Astrocyte (in vitro differentiated cells and primary cell): ENCODE data around the gene HAND1.

Source experiments
- EZH2 ChIP-seq: IDR thresholded peaks from 2 replicates; pipeline ENCODE4 v1.6.1; 2012; ENCODE audit warnings: mild to moderate bottlenecking, low read length, inconsistent platforms; ENCODE audit not compliant: insufficient read depth
- TF ChIP-seq, protein P1 (sequence below): IDR thresholded peaks from 2 replicates; pipeline ENCODE4 v1.5.1; 2011; ENCODE audit warnings: low read depth, mild to moderate bottlenecking, inconsistent platforms, low read length, moderate library complexity; ENCODE audit not compliant: insufficient read depth

DNA sequence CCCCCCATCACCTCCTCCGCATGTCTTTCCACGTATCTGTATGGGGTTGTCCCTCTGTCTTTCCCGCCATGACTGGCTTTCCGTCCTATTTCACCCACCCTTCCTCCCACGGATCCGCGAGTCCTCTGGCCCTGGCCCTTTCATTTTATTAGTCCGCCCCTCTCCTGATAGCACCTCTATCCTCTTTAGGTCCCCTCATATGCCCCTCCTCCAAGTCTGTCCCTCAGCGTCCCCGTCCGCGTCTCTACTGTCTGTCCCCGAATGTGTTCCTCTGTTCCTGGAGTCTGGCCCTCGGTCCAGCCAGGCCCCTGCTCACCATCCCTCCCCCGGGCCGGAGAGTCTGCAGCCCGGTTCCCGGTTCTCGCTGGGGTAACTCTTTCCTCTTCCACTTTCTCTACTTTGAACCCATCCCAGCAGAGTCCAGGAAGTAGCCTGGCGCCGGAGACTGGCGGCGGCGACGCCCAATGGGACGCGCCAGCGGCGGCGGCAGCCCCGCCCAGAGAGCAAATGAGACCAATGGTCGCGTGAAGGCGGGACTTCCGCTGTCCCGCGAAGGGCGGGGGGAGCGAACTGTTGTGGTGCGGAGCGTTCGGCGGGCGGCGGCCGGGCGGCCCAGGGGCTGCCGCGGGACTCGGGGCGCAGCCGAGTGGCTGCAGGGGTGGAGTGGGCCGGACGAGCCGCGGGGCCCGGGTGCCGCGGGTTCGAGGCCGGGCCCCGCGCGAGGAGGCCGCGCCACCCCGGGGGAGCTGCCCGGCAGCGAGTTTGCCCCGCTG lies 32.4 kb downstream of the HAND1 start, which contains the start of gene SAP30L:
- TF ChIP-seq, protein P1, sequence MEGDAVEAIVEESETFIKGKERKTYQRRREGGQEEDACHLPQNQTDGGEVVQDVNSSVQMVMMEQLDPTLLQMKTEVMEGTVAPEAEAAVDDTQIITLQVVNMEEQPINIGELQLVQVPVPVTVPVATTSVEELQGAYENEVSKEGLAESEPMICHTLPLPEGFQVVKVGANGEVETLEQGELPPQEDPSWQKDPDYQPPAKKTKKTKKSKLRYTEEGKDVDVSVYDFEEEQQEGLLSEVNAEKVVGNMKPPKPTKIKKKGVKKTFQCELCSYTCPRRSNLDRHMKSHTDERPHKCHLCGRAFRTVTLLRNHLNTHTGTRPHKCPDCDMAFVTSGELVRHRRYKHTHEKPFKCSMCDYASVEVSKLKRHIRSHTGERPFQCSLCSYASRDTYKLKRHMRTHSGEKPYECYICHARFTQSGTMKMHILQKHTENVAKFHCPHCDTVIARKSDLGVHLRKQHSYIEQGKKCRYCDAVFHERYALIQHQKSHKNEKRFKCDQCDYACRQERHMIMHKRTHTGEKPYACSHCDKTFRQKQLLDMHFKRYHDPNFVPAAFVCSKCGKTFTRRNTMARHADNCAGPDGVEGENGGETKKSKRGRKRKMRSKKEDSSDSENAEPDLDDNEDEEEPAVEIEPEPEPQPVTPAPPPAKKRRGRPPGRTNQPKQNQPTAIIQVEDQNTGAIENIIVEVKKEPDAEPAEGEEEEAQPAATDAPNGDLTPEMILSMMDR, result no peak
- no peak for TF ChIP-seq EZH2
